GM20000 (cell line): ENCODE data around the gene APIP.
"Not testable (repeated sequence)": the region's sequence is repeated elsewhere in the genome, so short reads cannot be mapped to it uniquely, and the experiment has no call there.

ENCODE experiments used
- DNase-seq: peaks from one replicate; pipeline ENCODE4 v3.0.0; 2012; ENCODE audit warnings: low spot score
- CTCF ChIP-seq: IDR thresholded peaks from 2 replicates; pipeline ENCODE4 v1.5.1; 2012; ENCODE audit warnings: mild to moderate bottlenecking, control low read depth; ENCODE audit errors: extremely low read depth, missing control alignments

The APIP gene

DNA sequence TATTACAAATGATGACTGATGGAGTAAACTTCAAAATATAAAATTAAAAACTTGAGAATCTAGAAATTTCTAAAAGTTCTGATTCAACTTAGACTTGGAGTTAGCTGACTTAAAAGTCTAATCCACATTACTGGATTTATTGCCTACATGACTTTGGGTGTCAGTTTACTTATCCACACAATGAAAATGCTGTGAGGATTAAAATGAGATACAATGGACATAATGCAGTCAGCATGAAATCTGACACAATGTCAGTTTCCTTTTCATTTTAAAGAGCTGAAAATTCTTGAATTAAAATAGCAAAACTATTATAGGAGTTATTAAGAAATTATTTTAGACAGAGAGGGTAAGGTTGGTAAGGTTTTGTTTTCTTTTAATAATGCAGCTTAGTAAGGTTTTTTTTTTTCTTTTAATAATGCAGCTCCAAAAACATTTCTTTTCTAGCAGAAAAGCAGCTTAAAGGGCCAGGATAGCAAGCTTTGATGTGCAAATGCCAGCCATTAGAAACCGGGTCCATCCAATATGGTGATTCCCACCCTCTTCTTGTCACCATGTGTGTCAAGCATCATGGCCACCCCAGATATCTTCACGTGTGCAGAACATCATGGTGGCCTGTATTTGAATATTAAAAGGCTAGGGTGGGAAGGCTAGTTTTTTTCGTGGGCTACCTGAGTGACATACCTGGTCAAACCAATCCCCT lies 18.9 kb downstream of the APIP start:
- no peak for DNase-seq
- TF ChIP-seq CTCF: no peak

DNA sequence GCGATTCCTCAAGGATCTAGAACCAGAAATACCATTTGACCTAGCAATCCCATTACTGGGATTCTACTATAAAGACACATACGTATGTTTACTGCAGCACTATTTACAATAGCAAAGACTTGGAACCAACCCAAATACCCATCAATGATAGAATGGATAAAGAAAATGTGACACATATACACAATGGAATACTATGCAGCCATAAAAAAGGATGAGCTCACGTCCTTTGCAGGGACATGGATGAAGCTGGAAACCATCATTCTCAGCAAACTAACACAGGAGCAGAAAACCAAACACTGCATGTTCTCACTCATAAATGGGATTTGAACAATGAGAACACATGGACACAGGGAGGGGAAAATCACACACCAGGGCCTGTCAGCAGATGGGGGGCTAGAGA lies 20.0 kb downstream of the APIP start:
- not testable (repeated sequence) for DNase-seq

GRCh38 chr11:34893416-34893815 lies 22.8 kb downstream of the APIP start:
- no peak for TF ChIP-seq CTCF
- DNase-seq: no peak

GRCh38 chr11:34891611-34892010 lies 24.6 kb downstream of the APIP start:
- no peak for TF ChIP-seq CTCF
- no peak for DNase-seq

GRCh38 chr11:34890812-34891211 lies 25.4 kb downstream of the APIP start:
- DNase-seq: peak; percentile 19
- peak; percentile 9 for TF ChIP-seq CTCF

GRCh38 chr11:34890089-34890488 lies 26.1 kb downstream of the APIP start:
- DNase-seq: no peak
- no peak for TF ChIP-seq CTCF

GRCh38 chr11:34887260-34887659 lies 28.9 kb downstream of the APIP start:
- no peak for TF ChIP-seq CTCF
- DNase-seq: no peak

DNA sequence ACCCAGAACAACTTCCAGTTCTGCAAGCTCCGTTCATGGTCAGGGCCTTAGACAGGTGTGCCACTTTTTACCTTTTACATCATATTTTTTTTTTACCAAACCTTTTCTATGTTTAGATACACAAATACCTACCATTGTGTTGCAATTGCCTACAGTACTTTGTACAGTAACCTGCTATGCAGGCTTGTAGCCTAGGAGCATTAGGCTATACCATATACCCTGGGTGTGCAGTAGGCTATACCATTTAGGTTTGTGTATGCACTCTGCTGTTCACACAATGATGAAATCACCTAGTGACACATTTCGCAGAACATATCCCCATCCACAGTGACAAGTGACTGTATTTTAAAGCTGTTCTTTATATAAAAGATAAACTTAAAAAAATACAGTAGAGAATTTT lies 29.6 kb downstream of the APIP start:
- TF ChIP-seq CTCF: no peak
- DNase-seq: no peak
